OCI-LY3 (cell line): ENCODE results near the gene DCAF17.

ENCODE experiments used
- H2AFZ ChIP-seq: fragments of 200-600, 300-600 bp; shearing (Covaris generic); 2 replicates; pipeline ENCODE4 v1.6.0; 2014; ENCODE audit warnings: antibody characterized with exemption, low read depth, low read length
- H3K27ac ChIP-seq: fragments of 200-600, 300-600 bp; sonication (generic); 2 replicates; pipeline ENCODE4 v1.5.1; 2014; ENCODE audit warnings: mild to moderate bottlenecking, low read length, moderate library complexity, mixed read lengths
- H3K27me3 ChIP-seq: fragments of 200-600, 300-600 bp; sonication (generic); 2 replicates; pipeline ENCODE4 v1.6.1; 2014; ENCODE audit warnings: low read depth, low read length, mixed read lengths
- H3K36me3 ChIP-seq: fragments of 200-600, 300-600 bp; sonication (generic); replicated peaks from 2 replicates; pipeline ENCODE3; 2014; ENCODE audit warnings: low read depth, low read length, mixed read lengths
- H3K4me1 ChIP-seq: fragments of 300-600, 200-600 bp; sonication (generic); 2 replicates; pipeline ENCODE4 v1.6.1; 2014; ENCODE audit warnings: low read length, mixed read lengths
- H3K4me2 ChIP-seq: fragments of 200-600, 300-600 bp; sonication (generic); 2 replicates; pipeline ENCODE4 v1.6.1; 2014; ENCODE audit warnings: low read length, mixed read lengths
- H3K4me3 ChIP-seq: fragments of 300-600, 200-600 bp; sonication (generic); 2 replicates; pipeline ENCODE4 v1.5.1; 2014; ENCODE audit warnings: antibody characterized with exemption, mild to moderate bottlenecking, low read length, moderate library complexity
- H3K79me2 ChIP-seq: fragments of 300-600, 200-600 bp; shearing (Covaris generic); 2 replicates; pipeline ENCODE4 v1.6.1; 2014; ENCODE audit warnings: mild to moderate bottlenecking, low read length, mixed read lengths
- H3K9ac ChIP-seq: fragments of 300-600, 200-600 bp; shearing (Covaris generic); 2 replicates; pipeline ENCODE4 v1.6.0; 2014; ENCODE audit warnings: mild to moderate bottlenecking, low read length, moderate library complexity
- H3K9me3 ChIP-seq: fragments of 200-600, 300-600 bp; shearing (Covaris generic); 2 replicates; pipeline ENCODE4 v1.6.1; 2014; ENCODE audit warnings: low read length, mixed read lengths; ENCODE audit not compliant: insufficient read depth
- H4K20me1 ChIP-seq: fragments of 200-600, 300-600 bp; sonication (generic); 2 replicates; pipeline ENCODE4 v1.6.1; 2016; ENCODE audit warnings: low read length, mixed read lengths; ENCODE audit not compliant: insufficient read depth
- CTCF ChIP-seq: fragments of 200-600, 300-600 bp; sonication (generic); IDR thresholded peaks from 2 replicates; pipeline ENCODE4 v1.5.1; 2014; ENCODE audit warnings: antibody characterized with exemption, low read length, low read depth
- EZH2phosphoT487 ChIP-seq: fragments of 200-600 bp; shearing (Covaris generic); IDR thresholded peaks from 2 replicates; pipeline ENCODE4 v1.6.1; 2018; ENCODE audit warnings: antibody characterized with exemption, mixed run types, low read depth

Gene DCAF17

GRCh38 chr2:171441470-171441869 is 7.4 kb downstream of the DCAF17 start:
- no peaks in the 10 kb centered on the region for H4K20me1 ChIP-seq
- H3K4me1 ChIP-seq = no peaks in the 10 kb centered on the region
- H3K27me3 ChIP-seq = no peaks in the 10 kb centered on the region
- H3K27ac ChIP-seq = no peak overlapping the region
- H3K4me2 ChIP-seq = no peak overlapping the region
- H3K79me2 ChIP-seq = no peaks in the 10 kb centered on the region
- no peak overlapping the region for H2AFZ ChIP-seq
- H3K9me3 ChIP-seq = no peaks in the 10 kb centered on the region
- H3K36me3 ChIP-seq = peaks cover 22% of the 10 kb centered on the region
- TF ChIP-seq EZH2phosphoT487 (no peak), CTCF (no peak)
- H3K4me3 ChIP-seq = no peak overlapping the region
- no peak overlapping the region for H3K9ac ChIP-seq

- Histone ChIP-seq H3K9me3 (no peaks in the 10 kb centered on the region), H2AFZ (no peak overlapping the region), H3K79me2 (no peaks in the 10 kb centered on the region), H3K27ac (no peak overlapping the region), H3K36me3 (peaks cover 20% of the 10 kb centered on the region), H3K4me2 (no peak overlapping the region), H3K27me3 (no peaks in the 10 kb centered on the region), H4K20me1 (no peaks in the 10 kb centered on the region), H3K9ac (no peak overlapping the region), H3K4me1 (no peaks in the 10 kb centered on the region), H3K4me3 (no peak overlapping the region)
- TF ChIP-seq CTCF (peak; percentile 25; the same call in 1 of the 2 replicates), EZH2phosphoT487 (no peak)
Measured at GRCh38 chr2:171447675-171448074, 13.6 kb downstream of the DCAF17 start.

GRCh38 chr2:171451074-171451473 is 17.0 kb downstream of the DCAF17 start:
- no peak overlapping the region for H3K27ac ChIP-seq
- H2AFZ ChIP-seq = no peak overlapping the region
- H4K20me1 ChIP-seq = no peaks in the 10 kb centered on the region
- TF ChIP-seq CTCF = no peak
- TF ChIP-seq EZH2phosphoT487 = no peak
- H3K4me2 ChIP-seq = no peak overlapping the region
- H3K9ac ChIP-seq = no peak overlapping the region
- H3K79me2 ChIP-seq = no peaks in the 10 kb centered on the region
- H3K27me3 ChIP-seq = no peaks in the 10 kb centered on the region
- no peaks in the 10 kb centered on the region for H3K4me1 ChIP-seq
- H3K36me3 ChIP-seq = peaks cover 18% of the 10 kb centered on the region
- no peaks in the 10 kb centered on the region for H3K9me3 ChIP-seq
- no peak overlapping the region for H3K4me3 ChIP-seq

GRCh38 chr2:171452773-171453172 is 18.7 kb downstream of the DCAF17 start:
- Histone ChIP-seq H4K20me1 (no peaks in the 10 kb centered on the region), H2AFZ (no peak overlapping the region), H3K79me2 (no peaks in the 10 kb centered on the region), H3K27me3 (no peaks in the 10 kb centered on the region), H3K4me1 (no peaks in the 10 kb centered on the region), H3K4me2 (no peak overlapping the region), H3K9me3 (no peaks in the 10 kb centered on the region), H3K27ac (no peak overlapping the region), H3K4me3 (no peak overlapping the region), H3K36me3 (peaks cover 26% of the 10 kb centered on the region), H3K9ac (no peak overlapping the region)
- no peak for TF ChIP-seq CTCF
- no peak for TF ChIP-seq EZH2phosphoT487
